ENCODE data around the gene APOBEC3B. TPM values are rescaled to one million over a fixed set of nuclear protein-coding genes. Genes with fewer than 3 reads are reported as not detected.
"Not testable (repeated sequence)": the region's sequence is repeated elsewhere in the genome, so short reads cannot be mapped to it uniquely, and the experiment has no call there.

APOBEC3B gene
- total RNA-seq, 1 experiment from 2014 or later: 11.3 TPM

DNA sequence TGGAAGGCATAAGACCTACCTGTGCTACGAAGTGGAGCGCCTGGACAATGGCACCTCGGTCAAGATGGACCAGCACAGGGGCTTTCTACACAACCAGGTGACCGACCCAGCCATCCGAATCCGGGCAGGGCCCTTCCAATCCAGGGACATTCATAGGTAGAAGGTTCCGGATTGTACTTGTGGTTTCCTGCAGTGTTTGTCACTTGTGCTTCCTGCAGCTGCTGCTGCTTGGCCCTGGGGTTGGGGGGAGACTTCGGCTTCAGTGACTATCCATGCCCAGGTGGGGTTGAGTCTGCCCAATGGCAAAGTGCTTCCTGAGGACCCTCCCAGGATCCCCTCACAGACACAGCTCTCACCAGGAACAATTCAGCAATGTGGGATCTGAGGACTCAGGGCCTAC lies 22.6 kb upstream of the APOBEC3B start:
- no peaks in the 10 kb centered on the region for H3K27me3 ChIP-seq (ENCODE audit: low read length)
- no peaks in the 10 kb centered on the region for H3K4me1 ChIP-seq (ENCODE audit: insufficient read depth, low read length)
- no peaks in the 10 kb centered on the region for H4K20me1 ChIP-seq (ENCODE audit: low read length)
- TF ChIP-seq EZH2phosphoT487 (IDR thresholded peaks at IDR 0.05; ENCODE audit: borderline replicate concordance, low read length): no peak
- TF ChIP-seq EZH2 (IDR thresholded peaks at IDR 0.05; ENCODE audit: low read length, unreplicated experiment): no peak
- TF ChIP-seq CTCF (conservative IDR thresholded peaks at IDR 0.05; ENCODE audit: low read depth, low read length): no peak
- no peaks in the 10 kb centered on the region for H3K79me2 ChIP-seq (ENCODE audit: low read length)
- H3K9me2 ChIP-seq (replicated peaks; ENCODE audit: low read length): no peaks in the 10 kb centered on the region
- ATAC-seq (no peak), DNase-seq (no peak)
- no peaks in the 10 kb centered on the region for H3F3A ChIP-seq (ENCODE audit: low read length, unreplicated experiment)
- POLR2A ChIA-PET (ENCODE audit: unreplicated experiment): no interaction called here
- H2AFZ ChIP-seq (ENCODE audit: low read length): no peak overlapping the region
- H3K27ac ChIP-seq (ENCODE audit: low read length): no peak overlapping the region
- no peaks in the 10 kb centered on the region for H3K9me3 ChIP-seq (ENCODE audit: low read length)
- CTCF ChIA-PET: no interaction called here
- no peak overlapping the region for H3K4me3 ChIP-seq (ENCODE audit: low read length)
- H3K36me3 ChIP-seq (ENCODE audit: low read depth, low read length): no peaks in the 10 kb centered on the region
- no peak overlapping the region for H3K4me2 ChIP-seq (ENCODE audit: low read length)
- no TSS peak for BruUV-seq (replicated peaks)
- intact Hi-C loops (cut with micrococcal nuclease): no loop called here
- no peak overlapping the region for H3K9ac ChIP-seq (ENCODE audit: low read length)

DNA sequence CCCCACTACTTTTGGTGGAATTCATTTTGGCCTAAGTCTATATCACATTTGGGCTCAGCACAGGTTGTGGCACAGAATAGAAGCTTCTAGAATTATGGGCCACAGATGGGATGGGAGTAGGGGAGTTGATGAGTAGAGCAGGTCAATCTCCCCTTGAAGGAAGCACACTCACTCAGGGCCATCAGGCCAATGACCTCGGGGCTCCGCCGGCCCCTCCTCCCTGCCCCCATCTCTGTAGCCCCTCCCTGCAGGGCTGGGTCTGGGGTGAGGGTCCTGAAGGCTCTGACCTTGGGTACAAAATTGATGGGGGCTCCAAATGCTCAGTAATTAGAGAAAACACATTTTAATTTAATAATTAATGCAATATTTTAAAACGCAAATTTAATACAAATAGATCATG lies 21.5 kb upstream of the APOBEC3B start:
- H3K4me3 ChIP-seq (ENCODE audit: low read length); intact Hi-C loops (cut with micrococcal nuclease); H3K9me2 ChIP-seq (replicated peaks; ENCODE audit: low read length); H2AFZ ChIP-seq (ENCODE audit: low read length); CTCF ChIA-PET; H3K9me3 ChIP-seq (ENCODE audit: low read length); H3F3A ChIP-seq (ENCODE audit: low read length, unreplicated experiment); H3K27ac ChIP-seq (ENCODE audit: low read length); H3K79me2 ChIP-seq (ENCODE audit: low read length); ATAC-seq; H3K9ac ChIP-seq (ENCODE audit: low read length); BruUV-seq (replicated peaks); H3K4me1 ChIP-seq (ENCODE audit: insufficient read depth, low read length); H3K27me3 ChIP-seq (ENCODE audit: low read length); H3K4me2 ChIP-seq (ENCODE audit: low read length); H4K20me1 ChIP-seq (ENCODE audit: low read length); H3K36me3 ChIP-seq (ENCODE audit: low read depth, low read length); DNase-seq: not testable (repeated sequence)
- POLR2A ChIA-PET (ENCODE audit: unreplicated experiment): interaction anchor here (0.6 kb wide), 1 partner anchor 476 kb away, joined by 5 read pairs; no protein-coding TSS in a partner anchor

- H3K9me2 ChIP-seq (replicated peaks; ENCODE audit: low read length); H4K20me1 ChIP-seq (ENCODE audit: low read length); DNase-seq; H3K4me2 ChIP-seq (ENCODE audit: low read length); H3K9me3 ChIP-seq (ENCODE audit: low read length); H3K9ac ChIP-seq (ENCODE audit: low read length); H3K27me3 ChIP-seq (ENCODE audit: low read length); H3K4me3 ChIP-seq (ENCODE audit: low read length); BruUV-seq (replicated peaks); H3K27ac ChIP-seq (ENCODE audit: low read length); CTCF ChIA-PET; H3F3A ChIP-seq (ENCODE audit: low read length, unreplicated experiment); ATAC-seq; intact Hi-C loops (cut with micrococcal nuclease); H2AFZ ChIP-seq (ENCODE audit: low read length); POLR2A ChIA-PET (ENCODE audit: unreplicated experiment); H3K4me1 ChIP-seq (ENCODE audit: insufficient read depth, low read length); H3K79me2 ChIP-seq (ENCODE audit: low read length); H3K36me3 ChIP-seq (ENCODE audit: low read depth, low read length): not testable (repeated sequence)
Observed at GRCh38 chr22:38963291-38963738, 18.8 kb upstream of the APOBEC3B start.

DNA sequence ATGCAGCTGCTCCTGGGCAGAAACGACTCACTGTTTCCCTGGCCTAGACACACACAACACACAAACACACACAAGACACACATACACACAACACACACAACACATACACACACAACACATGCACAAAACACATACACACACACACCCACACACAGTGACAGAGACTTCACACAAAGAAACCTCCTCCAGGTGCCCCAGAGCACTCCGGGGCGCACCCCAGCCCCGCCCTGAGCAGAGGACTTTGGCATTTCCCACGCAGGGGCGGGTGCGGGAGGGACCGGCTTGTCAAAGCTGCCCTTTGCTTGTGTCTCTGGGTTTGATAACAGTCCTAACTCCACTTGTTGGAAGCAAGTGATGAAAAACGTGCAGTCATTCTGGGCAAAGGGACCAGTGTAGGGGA lies 18.3 kb upstream of the APOBEC3B start:
- ATAC-seq: no peak
- Histone ChIP-seq H3K4me1 (ENCODE audit: insufficient read depth, low read length) (no peaks in the 10 kb centered on the region), H4K20me1 (ENCODE audit: low read length) (no peaks in the 10 kb centered on the region), H2AFZ (ENCODE audit: low read length) (no peak overlapping the region), H3K27me3 (ENCODE audit: low read length) (no peaks in the 10 kb centered on the region), H3K4me3 (ENCODE audit: low read length) (no peak overlapping the region), H3K4me2 (ENCODE audit: low read length) (no peak overlapping the region), H3K36me3 (ENCODE audit: low read depth, low read length) (no peaks in the 10 kb centered on the region), H3K9ac (ENCODE audit: low read length) (no peak overlapping the region), H3F3A (ENCODE audit: low read length, unreplicated experiment) (no peaks in the 10 kb centered on the region), H3K9me2 (replicated peaks; ENCODE audit: low read length) (no peaks in the 10 kb centered on the region), H3K9me3 (ENCODE audit: low read length) (no peaks in the 10 kb centered on the region), H3K27ac (ENCODE audit: low read length) (no peak overlapping the region), H3K79me2 (ENCODE audit: low read length) (no peaks in the 10 kb centered on the region)
- DNase-seq: no peak
- CTCF ChIA-PET: no interaction called here
- TF ChIP-seq EZH2phosphoT487 (IDR thresholded peaks at IDR 0.05; ENCODE audit: borderline replicate concordance, low read length) (no peak), EZH2 (IDR thresholded peaks at IDR 0.05; ENCODE audit: low read length, unreplicated experiment) (no peak), CTCF (conservative IDR thresholded peaks at IDR 0.05; ENCODE audit: low read depth, low read length) (no peak)
- intact Hi-C loops (cut with micrococcal nuclease): no loop called here
- BruUV-seq (replicated peaks): no TSS peak
- POLR2A ChIA-PET (ENCODE audit: unreplicated experiment): no interaction called here

Data from PC-3 (cell line).